Measurements from ENCODE around the gene PIANP. TPM values are rescaled to one million over a fixed set of nuclear protein-coding genes. Genes with fewer than 3 reads are reported as not detected.

PIANP gene
- total RNA-seq, 1 experiment from 2014 or later = not detected

- H4K20me1 ChIP-seq (ENCODE audit: insufficient read depth) = no peaks in the 10 kb centered on the region
- no peaks in the 10 kb centered on the region for H3K79me2 ChIP-seq (ENCODE audit: low read depth)
- H3K4me2 ChIP-seq = no peak overlapping the region
- H3K9me2 ChIP-seq (ENCODE audit: insufficient read depth) = no peaks in the 10 kb centered on the region
- no peak overlapping the region for H2AFZ ChIP-seq
- H3K4me3 ChIP-seq = no peak overlapping the region
- H3K36me3 ChIP-seq (ENCODE audit: low read depth) = no peaks in the 10 kb centered on the region
- TF ChIP-seq CTCF (conservative IDR thresholded peaks at IDR 0.05) (no peak), EZH2 (IDR thresholded peaks at IDR 0.05; ENCODE audit: low read depth) (no peak)
- H3F3A ChIP-seq (ENCODE audit: insufficient read depth, low read depth) = peaks cover 7% of the 10 kb centered on the region; the same call in 1 of the 2 replicates
- ChIA-PET POLR2A (ENCODE audit: unreplicated experiment) (no interaction called here), CTCF (no interaction called here)
- no TSS peak for BruUV-seq (replicated peaks)
- no peaks in the 10 kb centered on the region; the same call in 1 of the 2 replicates for H3K27me3 ChIP-seq (ENCODE audit: insufficient read depth, low read depth)
- intact Hi-C loops (cut with micrococcal nuclease; ENCODE audit: unreplicated experiment) = no loop called here
- DNase-seq = no peak
- H3K9me3 ChIP-seq (ENCODE audit: insufficient read depth, low read depth) = peaks cover 8% of the 10 kb centered on the region; the same call in 1 of the 2 replicates
- no peak overlapping the region for H3K27ac ChIP-seq
- no peaks in the 10 kb centered on the region for H3K4me1 ChIP-seq (replicated peaks; ENCODE audit: insufficient read depth)
Observed at GRCh38 chr12:6644257-6644596, 56.4 kb downstream of the PIANP start.

Other genes starting within 250 kb of the PIANP start
- gene TAPBPL, start 248.8 kb downstream of the PIANP start, total RNA-seq (2021) = 26.0 and 27.8 TPM in 2 replicates
- 7.7 and 9.1 TPM in 2 replicates for gene VAMP1, start 230.1 kb downstream of the PIANP start, total RNA-seq (2021)
- 432 and 456 TPM in 2 replicates for gene MRPL51, start 207.6 kb downstream of the PIANP start, total RNA-seq (2021)
- 220 and 266 TPM in 2 replicates for gene NCAPD2, start 206.7 kb downstream of the PIANP start, total RNA-seq (2021)
- 6,143 and 8,169 TPM in 2 replicates for gene GAPDH, start 166.3 kb downstream of the PIANP start, total RNA-seq (2021)
- gene IFFO1, start 144.8 kb downstream of the PIANP start, total RNA-seq (2021) = 0.65 and 0.70 TPM in 2 replicates
- gene NOP2, start 132.5 kb downstream of the PIANP start, total RNA-seq (2021) = 97.5 and 101 TPM in 2 replicates
- gene CHD4, start 93.4 kb downstream of the PIANP start, total RNA-seq (2021) = 359 and 373 TPM in 2 replicates
- gene LPAR5, start 64.9 kb downstream of the PIANP start, total RNA-seq (2021) = 14.2 and 14.8 TPM in 2 replicates
- 4.2 and 6.1 TPM in 2 replicates for gene ACRBP, start 53.4 kb downstream of the PIANP start, total RNA-seq (2021)
- 87.6 and 88.7 TPM in 2 replicates for gene ING4, start 37.7 kb downstream of the PIANP start, total RNA-seq (2021)
- gene ZNF384, start 11.4 kb downstream of the PIANP start, total RNA-seq (2021) = 74.3 and 106 TPM in 2 replicates
- 88.7 and 116 TPM in 2 replicates for gene COPS7A, start 23.2 kb upstream of the PIANP start, total RNA-seq (2021)
- gene MLF2, start 52.3 kb upstream of the PIANP start, total RNA-seq (2021) = 349 and 379 TPM in 2 replicates
- 633 and 910 TPM in 2 replicates for gene PTMS, start 65.5 kb upstream of the PIANP start, total RNA-seq (2021)
- gene LAG3, start 71.7 kb upstream of the PIANP start, total RNA-seq (2021) = 9.4 and 10.5 TPM in 2 replicates
- gene CD4, start 88.7 kb upstream of the PIANP start, total RNA-seq (2021) = 1.0 and 3.2 TPM in 2 replicates
- gene GPR162, start 121.0 kb upstream of the PIANP start, total RNA-seq (2021) = 2.4 and 3.8 TPM in 2 replicates
- gene P3H3, start 127.6 kb upstream of the PIANP start, total RNA-seq (2021) = 0.45 and 0.52 TPM in 2 replicates
- not detected in 2 replicates for gene GNB3, start 140.1 kb upstream of the PIANP start, total RNA-seq (2021)
- gene CDCA3, start 150.5 kb upstream of the PIANP start, total RNA-seq (2021) = 104 and 125 TPM in 2 replicates
- gene USP5, start 151.3 kb upstream of the PIANP start, total RNA-seq (2021) = 267 and 308 TPM in 2 replicates
- gene TPI1, start 166.7 kb upstream of the PIANP start, total RNA-seq (2021) = 1,080 and 1,199 TPM in 2 replicates
- 28.9 and 30.1 TPM in 2 replicates for gene SPSB2, start 172.5 kb upstream of the PIANP start, total RNA-seq (2021)
- gene LRRC23, start 204.0 kb upstream of the PIANP start, total RNA-seq (2021) = 29.3 and 38.8 TPM in 2 replicates
- 38.8 and 56.6 TPM in 2 replicates for gene ENO2, start 213.8 kb upstream of the PIANP start, total RNA-seq (2021)
- 158 and 159 TPM in 2 replicates for gene ATN1, start 227.1 kb upstream of the PIANP start, total RNA-seq (2021)
- not detected in 2 replicates for gene RNU7-1, start 243.0 kb upstream of the PIANP start, total RNA-seq (2021)
- gene C12orf57, start 243.2 kb upstream of the PIANP start, total RNA-seq (2021) = 198 and 218 TPM in 2 replicates